HG03039 (cell line): ENCODE measurements around the gene NUP62.

Source experiments
- ATAC-seq: cut with Tn5 transposase; IDR thresholded peaks from one replicate; pipeline ENCODE4 v1.9.1; 2021; ENCODE audit warnings: mild to moderate bottlenecking, moderate library complexity; ENCODE audit not compliant: unreplicated experiment

Gene NUP62

GRCh38 chr19:49882643-49883042 lies 46.7 kb downstream of the NUP62 start:
- no peak for ATAC-seq

DNA sequence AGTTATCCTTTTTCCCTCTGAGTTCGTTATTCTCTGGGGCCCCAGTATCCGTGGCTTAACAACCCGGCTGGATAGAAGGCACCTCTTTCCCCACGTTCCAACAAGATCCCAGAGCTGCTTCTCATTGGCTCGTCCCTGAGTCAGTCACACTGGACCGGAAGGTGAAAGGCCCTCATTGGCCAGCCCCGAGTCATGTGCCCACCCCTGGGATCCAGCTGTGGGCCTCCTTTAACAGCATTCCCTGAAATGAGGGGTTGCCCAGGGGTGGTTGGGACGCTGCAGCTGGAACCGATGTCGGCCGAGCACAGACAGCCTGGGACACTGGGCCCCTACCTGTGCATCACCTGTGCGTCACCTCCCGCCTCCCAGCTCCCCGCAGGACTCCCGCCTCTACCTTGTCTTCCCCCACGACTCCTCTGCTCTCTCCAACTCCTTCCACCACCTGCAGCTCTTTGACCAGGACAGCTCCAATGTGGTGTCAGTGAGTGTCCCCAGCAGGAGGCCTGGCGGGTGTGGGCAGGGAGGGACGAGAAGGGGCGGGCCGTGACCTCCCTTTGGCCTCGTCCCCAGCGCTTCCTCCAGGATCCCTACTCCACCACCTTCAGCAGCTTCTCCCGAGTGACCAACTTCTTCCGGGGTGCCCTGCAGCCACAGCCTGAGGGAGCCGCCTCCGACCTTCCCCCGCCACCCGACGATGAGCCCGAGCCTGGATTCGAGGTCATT lies 47.5 kb downstream of the NUP62 start:
- no peak for ATAC-seq

DNA sequence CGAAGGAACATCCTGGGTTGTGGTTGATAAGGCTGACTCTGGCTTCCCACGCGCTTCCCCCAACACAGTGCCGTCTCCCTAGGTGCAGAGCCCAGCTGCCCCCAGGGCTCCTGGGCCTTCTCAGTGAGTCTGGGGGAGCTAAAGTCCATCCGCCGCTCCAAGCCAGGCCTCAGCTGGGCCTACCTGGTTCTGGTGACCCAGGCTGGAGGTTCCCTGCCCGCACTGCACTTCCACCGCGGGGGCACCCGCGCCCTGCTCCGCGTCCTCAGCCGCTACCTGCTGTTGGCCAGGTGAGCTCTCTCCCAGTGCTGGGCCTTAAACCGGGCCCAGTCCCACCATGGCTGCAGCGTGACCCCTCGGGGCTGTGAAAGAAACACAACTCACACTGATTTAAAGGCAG lies 48.1 kb downstream of the NUP62 start:
- ATAC-seq: no peak

- no peak for ATAC-seq
These were observed 49.0 kb downstream of the NUP62 start for GRCh38 chr19:49880162-49880869.

GRCh38 chr19:49879243-49879963 lies 49.9 kb downstream of the NUP62 start:
- ATAC-seq: no peak

DNA sequence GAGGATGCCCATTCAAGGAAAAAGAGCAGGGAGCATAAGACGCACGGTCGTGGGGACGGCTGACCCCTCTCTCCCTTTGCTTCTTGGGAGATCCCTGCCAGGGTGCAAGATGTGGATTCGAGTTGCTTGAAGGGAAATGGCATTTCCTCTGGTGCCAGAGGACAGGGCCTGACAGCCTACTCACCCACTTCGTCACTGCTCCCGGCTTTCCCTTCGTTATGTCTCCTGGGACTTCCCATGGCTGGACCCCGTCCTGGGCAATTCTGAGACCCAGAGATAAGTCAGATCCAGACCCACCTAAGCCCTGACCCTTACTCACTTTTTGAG lies 50.6 kb downstream of the NUP62 start:
- no peak for ATAC-seq

- peak; percentile 36 for ATAC-seq
These were observed 51.2 kb downstream of the NUP62 start for GRCh38 chr19:49877879-49878743.

DNA sequence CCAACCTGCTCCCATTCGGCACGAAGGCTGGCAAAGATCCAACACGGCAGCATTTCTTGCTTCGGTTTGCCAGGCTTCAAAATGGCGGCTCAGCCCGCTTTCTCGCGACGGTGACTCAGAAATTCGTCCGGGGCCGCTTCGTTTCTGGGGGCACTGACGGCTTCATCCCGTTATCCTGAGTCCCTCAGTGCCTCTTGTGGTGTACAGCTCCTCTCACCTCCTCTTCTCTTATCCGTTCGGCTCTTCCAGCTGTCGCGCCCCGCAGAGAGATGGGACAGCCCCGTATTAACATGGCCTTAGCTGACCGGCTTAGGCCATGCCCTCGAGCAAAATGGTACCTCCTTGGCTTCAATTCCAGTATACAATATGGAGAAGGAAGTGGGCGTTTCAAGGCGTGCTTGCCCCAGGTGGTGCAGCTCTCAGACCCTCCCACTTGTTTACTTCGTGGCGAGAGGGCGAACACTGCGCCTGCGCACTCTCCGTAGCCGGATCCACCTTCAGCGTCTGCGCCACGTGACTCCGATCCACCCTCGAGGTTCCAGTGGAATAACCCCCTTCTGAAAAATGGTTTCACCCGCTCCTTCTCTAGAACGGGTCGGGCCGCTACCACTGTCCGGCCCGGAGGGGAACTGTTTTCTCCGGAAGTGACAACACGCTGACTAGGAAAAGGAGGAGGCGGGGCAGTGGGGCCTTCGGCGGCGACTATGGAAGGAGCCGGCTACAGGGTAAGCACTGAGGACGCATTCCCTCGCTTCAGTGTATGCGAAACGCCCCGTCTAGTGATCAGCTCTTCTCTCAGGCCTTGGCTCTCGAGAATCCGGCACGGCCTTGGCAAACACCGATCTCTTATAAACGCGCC lies 52.1 kb downstream of the NUP62 start, which contains the start of the genes AKT1S1 and TBC1D17:
Gene AKT1S1, minus strand, starts transcription at position 336 of the 859 bp plus-strand sequence. CDS start 4,060 bp downstream, outside the sequence.
Gene TBC1D17, plus strand, starts transcription at position 683 of the 859 bp plus-strand sequence. Its CDS starts 22 bp downstream, at position 705.
- peak; percentile 47 for ATAC-seq

DNA sequence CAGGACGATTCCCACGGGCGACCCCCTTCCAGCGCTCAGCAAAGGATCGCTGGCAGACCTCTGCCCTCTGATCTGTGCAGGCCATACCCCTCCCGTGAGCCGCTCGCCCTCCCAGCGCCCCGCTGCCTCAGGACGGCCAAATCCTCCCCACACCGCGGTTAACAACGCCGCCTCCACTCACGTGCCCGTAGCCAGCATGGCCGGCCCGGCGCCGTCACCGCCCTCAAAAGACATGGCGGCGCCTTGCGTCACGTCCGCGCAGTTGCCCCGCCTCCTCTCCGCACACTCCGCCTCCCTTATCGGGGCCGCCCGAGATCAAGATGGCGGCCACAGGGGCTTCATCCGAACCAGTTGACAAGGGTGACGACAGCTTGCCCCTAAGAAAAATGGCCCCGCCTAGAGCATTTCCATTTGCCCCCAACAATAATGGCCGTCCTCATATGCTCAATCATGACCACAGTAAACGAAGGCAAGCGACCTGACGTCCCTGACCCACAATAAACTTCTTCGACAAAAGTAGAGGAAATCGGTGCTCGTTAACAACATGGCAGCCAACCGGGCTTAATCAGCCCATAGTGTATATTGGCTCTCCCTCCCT lies 52.8 kb downstream of the NUP62 start:
- peak; percentile 35 for ATAC-seq

DNA sequence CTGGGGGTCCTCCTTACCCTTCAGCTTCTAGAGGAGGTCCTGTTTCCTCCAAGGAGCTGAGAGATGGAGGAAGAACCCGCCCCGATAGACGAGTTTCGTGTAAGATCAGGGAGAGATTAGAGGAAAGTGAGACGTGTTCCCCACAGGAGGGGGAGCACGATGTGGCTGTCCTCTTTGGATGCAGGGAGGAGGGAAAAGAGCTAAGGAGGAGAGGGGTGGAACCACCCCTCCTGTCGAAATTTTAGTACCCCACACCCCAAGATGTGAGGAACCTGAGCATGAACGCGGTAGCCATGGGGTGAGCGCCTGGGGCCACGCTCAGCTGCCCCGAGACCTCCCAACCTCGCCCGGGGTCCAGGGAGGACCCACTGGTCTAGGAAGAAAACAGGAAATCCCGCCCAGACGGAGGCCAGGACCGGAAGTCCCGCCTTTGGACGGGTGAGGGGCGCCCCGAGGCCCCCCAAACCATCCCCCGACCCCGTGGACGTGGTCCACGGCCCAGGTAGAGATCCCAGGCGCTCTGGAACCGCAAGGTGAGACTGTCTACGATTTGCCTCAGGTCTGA lies 53.4 kb downstream of the NUP62 start:
- no peak for ATAC-seq

DNA sequence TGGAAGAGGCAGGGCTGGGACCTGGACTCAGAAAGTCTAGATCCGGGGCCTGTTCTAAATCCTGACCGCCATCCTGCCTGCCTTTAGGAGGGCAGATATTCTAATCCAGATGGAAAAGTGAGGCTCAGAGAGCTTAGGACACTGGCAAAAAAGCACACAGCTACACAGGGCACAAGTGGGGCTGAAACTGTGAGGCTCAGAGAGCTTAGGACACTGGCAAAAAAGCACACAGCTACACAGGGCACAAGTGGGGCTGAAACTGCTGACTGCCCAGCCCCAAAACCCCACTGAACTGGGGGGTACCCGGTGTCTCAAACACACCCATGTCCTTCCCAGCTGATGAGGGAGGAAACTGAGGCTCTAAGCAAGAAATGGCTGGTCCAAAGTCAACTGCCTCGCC lies 54.1 kb downstream of the NUP62 start:
- no peak for ATAC-seq

- no peak for ATAC-seq
These were observed 54.7 kb downstream of the NUP62 start for GRCh38 chr19:49874503-49875157.

DNA sequence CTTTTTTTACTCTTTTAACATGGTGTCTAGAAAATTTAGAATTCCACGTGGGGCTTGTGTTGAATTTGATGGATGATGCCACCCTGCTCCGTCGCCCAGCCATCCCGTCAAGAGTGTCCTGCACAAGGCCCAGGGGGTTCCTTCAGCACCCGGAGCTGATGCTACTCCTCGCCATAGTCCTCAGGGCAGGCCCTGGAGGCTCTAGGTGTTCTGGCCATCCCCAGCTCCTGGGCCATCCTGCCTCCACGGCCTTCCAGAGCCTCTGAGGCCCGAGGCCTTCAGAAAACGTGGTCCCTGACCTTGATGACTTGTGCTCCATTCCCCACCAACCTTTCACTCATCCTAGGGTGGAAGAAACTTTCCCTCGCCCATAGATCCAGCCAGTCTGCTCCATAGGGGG lies 55.5 kb downstream of the NUP62 start:
- no peak for ATAC-seq

GRCh38 chr19:49873129-49873521 lies 56.2 kb downstream of the NUP62 start:
- ATAC-seq: no peak

DNA sequence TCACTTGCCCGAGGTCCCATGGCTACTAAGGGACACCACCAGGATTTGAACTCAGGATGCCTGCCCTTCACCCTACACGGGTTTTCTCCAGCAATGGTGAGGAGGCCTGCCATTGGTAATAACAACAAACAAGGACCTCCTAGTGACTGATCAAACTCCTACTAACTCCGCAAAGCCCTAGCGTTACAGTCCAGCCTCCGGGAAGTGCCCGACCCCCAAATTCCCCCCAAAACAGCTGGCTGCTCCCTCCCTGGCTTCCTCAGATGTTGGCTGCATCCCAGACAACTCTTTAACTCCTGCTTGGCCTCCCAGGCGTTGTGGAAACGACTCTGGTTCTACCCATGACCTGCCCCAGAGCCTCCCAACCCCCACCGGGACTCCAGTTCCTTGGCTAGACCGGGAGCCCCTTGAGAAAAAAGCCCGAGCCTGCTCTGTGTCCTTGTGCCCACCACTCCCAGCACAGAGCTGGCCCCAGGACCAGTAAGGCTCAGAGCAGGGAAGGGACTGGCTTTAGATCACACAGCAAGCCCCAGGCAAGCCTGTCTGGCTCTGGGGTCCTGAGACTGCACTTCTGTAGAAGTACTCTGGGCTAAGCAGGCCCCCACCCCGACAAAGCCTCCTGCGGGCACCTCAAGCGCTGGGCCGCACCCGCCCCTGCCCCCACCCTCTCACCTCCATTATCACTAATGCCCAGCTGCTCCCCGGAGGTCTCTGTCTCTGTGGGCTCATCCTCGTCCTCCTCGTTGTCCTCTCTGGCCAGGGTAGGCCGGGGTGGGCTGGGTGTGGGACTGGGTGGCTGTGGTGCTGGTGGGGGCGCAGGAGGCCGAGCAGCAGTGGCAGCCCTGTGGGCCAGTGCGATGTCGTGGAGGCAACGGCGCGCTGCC lies 56.8 kb downstream of the NUP62 start:
- ATAC-seq: no peak

- ATAC-seq: no peak
These were observed 57.8 kb downstream of the NUP62 start for GRCh38 chr19:49871349-49871985.

DNA sequence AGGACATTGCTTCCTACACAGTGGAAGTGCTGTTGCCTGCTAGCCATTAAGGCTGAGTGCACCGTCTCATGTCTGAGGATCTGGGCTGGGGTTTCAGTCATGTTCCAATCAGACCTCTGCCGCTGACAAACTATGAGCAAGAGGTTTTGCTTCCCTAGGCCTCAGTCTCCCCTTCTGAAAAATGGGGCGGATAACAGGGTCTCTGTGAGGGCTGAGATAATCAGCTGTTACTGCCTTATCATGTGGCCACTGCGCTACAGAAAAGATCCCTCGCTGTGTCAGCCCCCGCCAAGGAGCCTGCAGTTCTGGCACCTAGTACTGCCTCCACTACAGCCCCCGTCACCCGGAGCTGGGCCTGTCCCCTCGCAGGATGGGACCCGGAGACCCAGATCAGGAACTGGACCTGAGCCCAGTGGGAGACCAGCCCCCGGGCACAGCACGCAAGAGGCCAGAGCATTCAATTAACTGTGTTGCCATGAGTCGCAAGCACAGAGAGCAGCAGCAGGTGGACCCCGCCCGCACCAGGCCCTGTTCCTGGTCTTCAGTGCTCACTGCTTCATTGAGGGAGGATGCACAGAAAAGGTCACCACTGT lies 58.9 kb downstream of the NUP62 start:
- no peak for ATAC-seq
